GM19395 (cell line): Measurements from ENCODE around the gene UGP2.

Source experiments
- ATAC-seq: cut with Tn5 transposase; IDR thresholded peaks from one replicate; pipeline ENCODE4 v1.9.1; 2021; ENCODE audit warnings: mild to moderate bottlenecking, moderate library complexity; ENCODE audit not compliant: unreplicated experiment

The UGP2 gene

DNA sequence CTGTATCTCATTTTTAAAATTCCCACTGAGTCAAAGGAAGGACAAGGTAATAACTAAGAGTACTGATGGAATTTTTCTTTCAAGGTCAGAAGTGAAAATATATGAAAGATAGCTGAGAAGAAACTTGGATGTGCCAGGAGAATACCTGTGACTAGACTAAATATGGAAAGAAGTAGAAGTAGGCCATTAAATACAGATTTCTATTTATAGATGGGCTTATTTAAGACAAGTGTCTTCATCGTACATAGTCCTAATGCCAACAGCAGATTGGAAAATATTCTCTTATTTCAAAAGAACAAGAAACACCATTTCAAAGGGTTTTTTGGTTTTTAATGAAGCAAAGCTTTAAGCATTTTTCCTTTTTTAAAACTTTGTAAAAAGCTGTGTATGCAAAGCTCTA, 22.0 kb downstream of the UGP2 start:
- no peak for ATAC-seq

DNA sequence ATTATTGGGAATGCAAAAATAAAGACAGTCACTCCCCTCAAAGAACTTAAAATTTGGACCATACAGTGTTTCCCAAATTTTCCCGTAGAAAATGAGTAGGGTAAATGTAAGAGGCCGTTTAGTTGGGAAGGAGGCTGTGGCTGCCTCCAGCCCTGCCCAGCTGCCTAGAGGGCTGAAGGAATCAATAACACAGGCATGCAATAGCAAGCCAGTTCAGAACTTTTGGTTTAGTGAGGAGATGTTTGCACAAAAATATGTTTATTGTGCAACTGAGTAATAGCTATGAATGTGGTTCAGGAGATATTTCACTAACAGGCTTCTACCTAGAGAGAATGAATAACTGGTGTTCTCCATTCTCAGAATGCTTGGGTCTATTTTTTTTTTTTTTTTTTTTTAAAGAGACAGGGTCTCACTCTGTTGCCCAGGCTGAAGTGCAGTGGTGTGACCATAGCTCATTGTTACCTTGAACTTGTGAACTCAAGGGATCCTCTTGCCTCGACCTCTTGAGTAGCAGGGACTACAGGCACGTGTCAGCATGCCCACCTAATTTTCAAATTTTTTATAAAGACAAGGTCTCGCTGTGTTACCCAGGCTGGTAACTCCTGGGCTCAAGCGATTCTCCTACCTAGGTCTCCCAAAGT, 23.6 kb downstream of the UGP2 start:
- ATAC-seq: no peak

DNA sequence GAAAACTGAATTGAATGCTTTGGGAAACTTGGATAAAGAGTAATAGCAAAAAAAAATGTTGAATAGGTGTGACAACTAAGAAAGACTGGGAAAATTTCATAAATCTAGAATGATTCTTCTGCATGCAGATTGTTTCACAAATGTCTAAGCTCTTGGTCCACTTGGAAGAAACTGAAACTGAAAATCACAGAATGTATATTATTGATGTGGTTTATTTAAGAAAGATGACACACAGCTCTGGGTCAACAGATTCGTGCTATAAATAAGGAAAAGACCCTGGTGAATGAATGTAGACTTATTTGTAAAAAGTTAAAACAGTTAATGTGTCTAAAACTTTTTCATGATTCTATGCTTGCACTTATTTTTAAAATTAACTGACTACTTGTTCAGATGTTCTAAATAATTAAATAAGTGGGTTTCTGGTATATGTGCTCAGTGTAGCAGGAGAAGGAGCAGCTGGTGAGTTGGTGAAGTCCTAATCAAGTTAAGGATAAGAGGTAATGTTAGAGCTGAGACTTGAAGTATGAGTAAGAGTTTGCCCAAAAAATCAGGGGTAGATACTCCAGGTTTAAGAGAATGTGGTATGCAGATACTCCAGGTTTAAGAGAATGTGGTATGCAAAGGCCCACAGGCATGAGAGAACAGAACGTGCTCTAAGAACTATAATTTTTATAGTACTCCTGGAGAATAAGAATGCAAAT, 24.5 kb downstream of the UGP2 start:
- no peak for ATAC-seq

DNA sequence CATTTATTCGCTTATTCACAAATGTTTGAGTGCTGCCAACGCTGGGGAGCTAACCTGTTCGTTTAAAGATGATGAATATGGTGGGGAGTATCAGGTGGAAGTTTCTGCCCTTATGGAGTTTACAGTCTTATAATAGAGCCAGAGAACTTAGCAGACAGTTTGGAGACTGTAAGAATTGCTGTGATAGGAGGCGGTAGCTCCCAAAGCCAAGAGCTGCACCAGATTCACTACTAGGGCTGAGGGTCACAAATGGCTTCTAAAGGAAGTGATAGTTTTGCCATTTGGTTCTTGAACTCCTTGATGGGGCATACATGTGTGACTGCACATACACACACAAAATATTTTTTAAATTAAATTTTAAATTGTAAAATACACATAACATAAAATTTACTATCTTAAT, 29.0 kb downstream of the UGP2 start:
- no peak for ATAC-seq

DNA sequence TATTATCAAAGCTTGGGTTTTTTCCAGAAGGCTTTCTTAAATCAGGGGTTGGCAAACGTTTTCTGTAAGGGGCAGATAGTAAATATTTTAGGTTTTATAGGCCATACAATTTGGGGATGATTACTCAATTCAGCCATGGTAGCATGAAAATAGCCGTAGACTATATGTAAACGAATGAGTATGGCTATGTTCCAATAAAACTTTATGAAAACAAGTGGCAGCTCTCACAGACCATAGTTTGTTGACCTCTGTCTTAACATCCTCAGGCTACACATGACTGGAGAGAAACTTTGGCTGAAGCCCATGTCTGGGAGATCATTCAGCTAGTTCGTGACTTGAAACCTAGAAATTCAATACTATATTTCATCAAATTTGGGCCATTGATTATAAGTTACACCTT, 30.2 kb downstream of the UGP2 start:
- ATAC-seq: no peak

DNA sequence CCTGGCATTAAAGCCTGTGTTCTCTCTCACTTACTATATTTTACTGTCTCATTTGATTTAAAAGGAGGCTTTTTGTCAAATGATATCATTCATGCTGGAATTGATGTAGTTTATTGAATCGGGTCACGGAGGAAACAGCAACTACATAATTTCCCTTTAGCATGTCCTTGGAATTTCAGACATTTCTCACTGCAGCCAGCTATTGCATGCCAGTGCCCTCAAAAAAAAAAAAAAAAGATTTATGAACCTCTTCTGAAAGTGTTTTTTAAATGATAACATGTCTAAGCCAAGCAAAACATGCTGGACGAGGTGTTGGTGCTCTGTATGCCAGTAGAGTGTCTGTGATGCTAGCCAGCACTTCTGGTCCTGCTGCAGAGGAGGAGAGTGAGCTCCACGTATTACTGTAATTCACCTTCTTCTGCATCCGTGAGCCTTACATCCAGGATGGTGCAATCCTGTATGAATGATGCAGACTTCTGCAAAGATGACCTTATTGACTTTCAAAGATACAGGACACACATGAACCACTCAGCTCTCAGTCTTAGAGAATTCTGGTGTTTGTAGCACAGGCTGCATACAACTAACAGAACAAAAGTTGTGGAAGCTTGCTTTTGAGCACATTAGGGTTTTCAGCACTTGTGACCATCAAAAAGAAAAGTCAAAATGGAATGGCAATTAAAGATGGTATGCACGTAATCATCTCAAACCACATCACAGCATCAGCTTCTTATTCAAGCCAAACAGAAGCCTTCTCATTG, 31.1 kb downstream of the UGP2 start:
- ATAC-seq: no peak

DNA sequence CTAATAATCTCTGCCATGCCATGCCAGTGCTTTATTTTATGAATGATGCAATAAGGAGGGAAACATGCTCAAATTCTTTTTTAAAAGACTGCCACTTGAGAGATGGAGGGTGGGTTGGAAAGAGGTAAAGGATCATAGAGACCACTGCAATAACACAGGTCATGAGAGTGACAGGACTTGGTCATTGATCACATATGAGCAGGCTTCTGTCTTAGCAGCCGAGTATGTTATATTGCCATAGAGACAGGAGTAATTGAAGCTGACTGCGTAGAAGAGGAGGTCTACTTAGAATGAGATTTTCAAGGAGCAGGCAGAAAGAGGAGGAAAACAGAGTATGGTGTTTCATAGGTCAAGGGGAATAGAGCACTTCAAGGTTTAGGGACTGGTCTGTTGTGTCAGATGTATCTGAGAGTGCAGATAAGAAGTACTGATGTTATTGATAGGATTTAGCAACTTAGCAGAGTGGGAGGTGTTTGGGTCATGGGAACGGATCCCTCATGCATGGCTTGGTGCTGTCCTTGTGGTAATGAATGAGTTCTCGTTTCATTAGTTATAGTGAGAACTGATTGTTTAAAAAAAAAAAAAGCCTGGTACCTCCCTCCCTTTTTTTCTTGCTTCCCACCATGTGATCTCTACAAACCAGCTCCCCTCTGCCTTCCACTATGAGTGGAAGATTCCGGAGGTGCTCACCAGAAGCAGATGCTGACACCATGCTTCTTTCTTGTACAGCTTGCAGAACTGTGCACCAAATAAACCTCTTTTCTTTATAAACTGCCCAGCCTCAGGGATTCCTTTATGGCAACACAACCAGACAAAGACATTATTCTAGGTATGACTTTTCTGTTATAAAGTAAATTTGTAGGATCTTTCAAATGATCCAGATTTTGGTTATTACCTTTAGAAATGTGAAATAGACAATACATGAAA, 32.8 kb downstream of the UGP2 start:
- no peak for ATAC-seq

DNA sequence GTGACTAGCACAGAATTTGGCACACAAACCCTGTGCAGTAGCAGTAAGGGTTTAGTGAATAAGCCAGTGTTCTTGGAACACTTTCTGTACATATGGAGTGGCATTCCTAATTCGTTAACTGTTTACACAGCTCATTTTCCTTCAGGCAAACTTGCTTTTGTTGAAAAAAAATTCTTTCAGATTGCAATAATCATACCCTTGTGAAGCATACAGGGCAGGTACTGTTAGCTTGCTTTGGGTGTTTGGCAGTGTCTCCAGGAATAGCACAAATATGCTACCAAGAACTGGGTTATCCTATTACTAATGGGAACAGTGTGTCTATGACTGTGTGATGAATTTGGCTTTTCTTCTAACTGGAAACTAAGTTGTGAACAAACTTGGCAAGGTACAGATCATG, 33.4 kb downstream of the UGP2 start:
- no peak for ATAC-seq

DNA sequence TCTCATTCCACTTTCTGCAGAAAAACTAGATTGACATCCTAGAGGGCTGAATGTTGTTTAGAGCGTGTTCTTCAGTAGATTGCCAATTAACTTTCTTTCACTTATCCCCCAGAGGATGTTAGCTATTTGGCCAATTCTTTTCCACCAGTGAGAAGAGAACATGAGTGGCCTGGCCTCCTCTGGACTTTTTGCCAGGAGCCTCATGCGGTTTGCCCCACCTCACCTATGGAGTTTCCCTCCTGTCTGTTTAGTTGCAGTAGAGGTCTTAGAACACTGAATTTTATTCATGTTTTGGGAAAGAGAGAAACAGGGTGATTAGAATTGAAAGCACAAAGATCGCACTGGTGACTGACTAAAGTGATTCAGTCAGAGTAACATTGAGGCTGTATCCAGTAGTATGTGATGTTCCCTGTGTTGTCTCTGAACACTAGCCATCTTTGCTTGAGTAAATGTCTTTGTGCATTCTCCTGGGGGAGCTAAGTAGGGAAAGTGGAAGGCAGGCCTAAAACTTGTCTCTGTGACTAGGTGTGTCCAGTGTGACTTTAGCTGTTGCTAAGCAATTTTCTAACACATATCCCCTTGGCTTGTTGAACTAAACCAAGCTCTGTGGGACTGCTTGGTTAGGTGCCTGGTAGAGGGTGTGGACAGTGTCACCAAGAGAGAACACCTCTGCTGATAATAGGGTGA, 34.0 kb downstream of the UGP2 start:
- no peak for ATAC-seq

DNA sequence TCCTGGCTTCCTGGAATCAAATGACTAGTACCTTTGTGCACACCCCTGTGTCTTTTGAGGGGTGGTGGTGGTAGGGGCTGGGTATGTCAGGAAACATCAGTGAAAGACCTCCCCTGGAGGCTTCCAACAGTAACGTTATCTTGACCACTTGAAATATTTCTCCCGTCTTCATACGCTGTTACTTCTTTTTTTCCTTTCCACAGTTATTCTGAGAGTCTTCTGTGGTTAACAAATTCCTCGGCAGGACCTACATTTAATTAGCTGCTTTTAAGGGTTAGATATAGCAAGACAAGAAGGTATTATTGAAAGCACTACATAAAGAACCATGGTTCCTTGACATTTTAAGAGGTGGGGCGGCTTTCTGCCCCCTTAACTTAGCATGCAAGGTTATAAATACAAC, 34.6 kb downstream of the UGP2 start:
- no peak for ATAC-seq

DNA sequence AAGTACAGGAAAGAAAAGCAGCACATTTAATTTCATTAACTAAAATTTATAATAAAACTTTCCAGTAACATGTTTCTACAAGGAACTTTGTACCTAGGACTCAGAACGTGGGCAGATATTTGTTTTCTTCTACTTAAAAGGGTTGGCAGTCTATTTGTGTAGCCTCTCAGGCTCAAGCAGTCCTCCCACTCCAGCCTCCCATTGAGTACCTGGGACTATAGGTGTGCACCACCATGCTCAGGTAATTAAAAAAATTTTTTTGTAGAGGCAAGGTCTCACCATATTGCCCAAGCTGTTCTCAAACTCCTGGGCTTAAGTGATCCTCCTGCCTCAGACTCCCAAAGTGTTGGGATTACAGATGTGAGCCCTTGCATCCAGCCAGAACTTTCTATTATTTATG, 36.8 kb downstream of the UGP2 start:
- ATAC-seq: no peak

DNA sequence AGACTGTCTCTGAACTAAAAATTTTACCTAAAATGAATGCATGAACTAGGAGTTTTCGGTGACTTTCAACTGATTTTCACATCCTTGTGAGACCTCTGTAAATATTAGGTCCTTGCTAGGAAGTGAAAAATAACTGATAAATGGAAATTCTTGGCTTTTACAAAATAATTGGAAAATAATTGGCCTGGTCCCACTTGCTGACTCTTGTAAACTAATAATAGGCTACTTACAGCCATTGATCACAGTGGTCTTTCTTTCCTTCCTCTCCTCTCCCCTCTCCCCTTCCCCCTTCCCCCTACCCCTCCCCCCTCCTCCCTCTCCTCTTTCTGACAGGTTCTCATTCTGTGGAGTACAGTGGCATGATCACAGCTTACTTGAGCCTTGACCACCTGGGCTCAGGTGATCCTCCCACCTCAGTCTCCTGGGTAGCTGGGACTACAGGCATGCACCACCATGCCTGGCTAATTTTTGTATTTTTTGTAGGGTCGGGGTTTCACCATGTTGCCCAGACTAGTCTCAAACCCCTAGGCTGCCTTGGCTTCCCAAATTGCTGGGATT, 38.3 kb downstream of the UGP2 start:
- no peak for ATAC-seq

DNA sequence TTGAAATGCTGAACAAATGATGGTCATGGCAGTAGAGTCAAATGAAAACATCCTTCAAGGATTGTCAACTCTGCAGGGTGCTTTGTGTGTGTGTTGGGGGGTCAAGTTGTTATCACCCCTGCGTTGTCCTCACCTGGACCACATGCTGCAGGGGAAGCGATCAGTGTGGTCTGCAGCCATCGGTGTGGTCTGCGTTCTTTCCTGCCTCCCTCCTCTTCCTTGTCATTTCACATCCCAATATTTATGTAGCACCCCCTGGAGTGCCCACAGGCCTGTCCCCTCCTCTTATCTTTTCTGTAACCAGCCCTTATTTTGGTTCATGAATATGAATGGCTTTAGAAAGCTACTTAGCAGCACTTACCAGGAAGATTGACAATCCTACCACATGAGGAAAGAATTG, 38.9 kb downstream of the UGP2 start:
- no peak for ATAC-seq

DNA sequence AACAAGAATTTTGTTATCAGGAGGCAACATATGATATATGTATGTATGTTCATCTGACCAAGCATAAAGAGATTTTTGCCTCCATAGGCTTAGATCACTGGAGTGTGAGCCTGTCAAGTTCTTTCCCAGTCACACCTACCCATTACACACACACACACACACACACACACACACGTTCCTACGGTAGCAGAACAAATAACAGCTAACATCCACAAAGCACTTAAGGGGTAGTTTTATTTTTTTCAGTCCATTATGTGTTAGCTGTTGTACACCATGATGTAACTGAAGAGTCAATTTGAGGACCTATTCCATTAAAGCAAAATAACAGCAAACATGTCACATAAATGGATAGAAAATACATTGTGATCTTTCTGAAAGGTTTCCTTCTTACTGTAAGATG, 39.5 kb downstream of the UGP2 start:
- ATAC-seq: no peak

DNA sequence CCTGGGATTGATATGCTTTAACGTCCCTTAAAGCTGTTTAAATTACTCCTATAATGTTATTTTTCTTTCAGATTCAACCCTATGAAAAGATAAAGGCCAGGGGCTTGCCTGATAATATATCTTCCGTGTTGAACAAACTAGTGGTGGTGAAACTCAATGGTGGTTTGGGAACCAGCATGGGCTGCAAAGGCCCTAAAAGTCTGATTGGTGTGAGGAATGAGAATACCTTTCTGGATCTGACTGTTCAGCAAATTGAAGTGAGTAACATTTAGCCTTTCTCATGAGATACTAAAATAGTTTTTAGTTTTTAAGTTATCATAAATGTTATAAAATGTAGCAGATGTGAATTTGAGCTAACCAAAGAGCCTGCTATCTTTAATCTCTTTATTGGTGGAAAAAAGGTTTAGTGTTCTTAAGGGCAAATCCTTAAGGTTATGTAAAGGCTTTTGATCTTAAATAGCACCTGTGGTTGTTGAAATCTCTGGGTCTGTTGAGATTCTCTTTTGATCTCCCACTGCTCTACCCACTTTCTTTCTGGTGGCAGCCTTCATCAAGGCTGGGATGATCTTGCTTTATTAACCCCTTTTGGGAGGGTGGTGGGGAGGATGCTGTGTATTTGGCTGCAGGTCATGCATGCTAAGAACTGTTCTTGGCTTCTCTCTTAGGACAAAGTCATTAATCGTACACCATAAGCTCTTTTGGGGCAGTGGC, 40.9 kb downstream of the UGP2 start:
- ATAC-seq: no peak

DNA sequence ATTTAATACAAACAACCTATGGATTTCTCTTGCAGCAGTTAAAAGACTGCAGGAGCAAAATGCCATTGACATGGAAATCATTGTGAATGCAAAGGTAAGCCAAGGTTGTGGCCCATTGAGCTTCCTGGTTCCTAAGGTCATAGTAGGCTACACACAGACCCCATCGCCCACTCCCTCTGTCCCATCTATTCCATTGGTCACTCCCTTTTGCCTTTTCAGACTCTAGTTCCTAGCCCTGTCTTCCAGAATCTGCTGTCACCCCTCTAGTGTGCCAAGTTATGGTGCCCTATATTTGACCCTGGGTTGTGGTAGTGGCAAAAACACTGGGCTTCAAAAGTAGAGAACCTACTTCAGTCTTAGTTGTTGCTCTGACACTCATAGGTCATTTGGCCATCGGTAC, 44.7 kb downstream of the UGP2 start:
- ATAC-seq: no peak

DNA sequence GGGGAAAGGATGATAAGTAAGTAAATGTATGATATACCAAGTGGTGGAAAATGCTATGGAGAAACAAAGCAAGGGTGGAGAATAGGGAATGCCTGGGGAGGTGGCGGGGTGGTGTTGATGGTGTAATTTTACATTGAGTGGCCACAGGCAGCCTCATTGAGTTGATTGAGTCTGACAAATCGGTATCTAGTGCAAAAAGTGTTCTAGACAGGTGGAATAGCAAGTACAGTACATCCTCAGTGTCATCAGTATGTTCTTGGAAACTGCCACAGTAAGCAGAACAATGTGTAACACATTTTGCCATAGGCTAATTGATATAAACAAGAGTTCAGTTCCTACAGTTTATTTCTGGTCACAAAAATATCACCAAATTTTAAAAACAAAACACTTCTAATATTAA, 46.4 kb downstream of the UGP2 start:
- no peak for ATAC-seq

DNA sequence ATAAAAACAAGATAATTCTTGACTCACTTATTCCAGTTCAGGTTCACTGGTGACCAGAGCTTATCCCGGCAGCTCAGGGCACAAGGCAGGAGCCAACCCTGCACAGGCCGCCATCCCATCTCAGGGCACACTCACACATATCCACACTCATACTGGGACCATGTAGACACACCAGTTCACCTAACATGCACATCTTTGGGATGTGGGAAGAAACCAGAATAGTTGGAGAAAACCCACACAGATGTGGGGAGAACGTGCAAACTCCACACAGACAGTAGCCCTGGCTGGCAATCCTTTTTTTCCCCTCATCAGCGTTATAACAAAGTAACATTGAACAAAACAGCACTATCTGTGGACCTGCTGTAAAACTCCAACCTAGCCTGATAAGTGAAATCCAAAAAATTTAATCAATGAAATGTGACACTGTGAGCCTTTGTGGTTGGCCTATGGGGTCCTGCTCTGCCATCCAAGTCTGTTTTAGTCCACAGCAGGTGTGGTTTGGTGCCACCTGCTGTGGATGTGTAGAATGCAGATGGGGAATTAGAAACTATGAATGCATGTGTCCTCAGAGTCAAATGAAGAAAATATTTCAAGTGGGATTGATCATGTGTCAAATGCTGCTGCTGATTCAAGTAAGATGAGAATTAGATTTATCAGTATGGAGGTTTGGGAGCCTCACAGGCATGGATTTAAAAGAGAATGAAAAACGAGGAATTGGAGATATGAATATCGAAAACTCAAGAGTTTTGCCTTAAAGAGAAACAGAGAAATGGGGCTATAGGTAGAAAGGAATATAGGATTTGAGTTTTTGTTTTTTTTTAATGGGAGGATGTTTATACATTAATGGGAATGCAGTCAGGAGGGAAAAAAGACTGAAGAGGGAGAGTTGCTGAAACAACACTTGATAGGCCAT, 47.0 kb downstream of the UGP2 start:
- ATAC-seq: peak; percentile 68

DNA sequence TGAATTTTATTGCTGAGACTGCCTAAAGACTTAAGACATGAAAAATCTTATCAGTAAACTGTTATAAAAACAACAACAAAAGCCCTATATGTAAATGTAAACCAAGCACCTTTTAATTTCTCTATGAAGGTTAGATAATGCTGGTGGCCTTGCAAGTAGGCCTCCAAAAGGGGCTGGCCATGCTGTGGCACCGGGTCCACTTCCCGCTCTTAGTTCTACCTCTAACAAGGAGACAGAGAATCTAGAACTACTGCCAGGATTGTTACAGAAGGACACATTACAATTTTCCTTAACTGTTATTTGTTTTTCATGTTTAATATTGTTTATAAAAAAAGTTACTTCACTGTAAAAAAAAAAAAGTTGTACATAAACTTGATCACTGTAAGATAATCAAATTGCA, 49.0 kb downstream of the UGP2 start:
- no peak for ATAC-seq
